Cardiac fibroblast (primary cell): ENCODE data around the gene PDIA5.

Experiments used
- DNase-seq, 2 donors: peaks; one replicate each; pipeline versions ENCODE4 v3.0.0 to v3.0.0-alpha.2; 2010; ENCODE audit warnings: low read depth in 2 of 2
- H3K4me3 ChIP-seq, 2 donors: replicated peaks in 1 of 2; 1 replicate in 1 of 2; 2 replicates in 1 of 2; pipeline ENCODE4 v1.5.1; 2011; ENCODE audit warnings: low read depth in 2 of 2, low read length in 2 of 2, mild to moderate bottlenecking in 2 of 2, moderate library complexity in 1 of 2
- CTCF ChIP-seq: IDR thresholded peaks from one replicate; pipeline ENCODE4 v1.5.1; 2011; ENCODE audit warnings: low read depth, mild to moderate bottlenecking, low read length, inconsistent platforms

The PDIA5 gene

DNA sequence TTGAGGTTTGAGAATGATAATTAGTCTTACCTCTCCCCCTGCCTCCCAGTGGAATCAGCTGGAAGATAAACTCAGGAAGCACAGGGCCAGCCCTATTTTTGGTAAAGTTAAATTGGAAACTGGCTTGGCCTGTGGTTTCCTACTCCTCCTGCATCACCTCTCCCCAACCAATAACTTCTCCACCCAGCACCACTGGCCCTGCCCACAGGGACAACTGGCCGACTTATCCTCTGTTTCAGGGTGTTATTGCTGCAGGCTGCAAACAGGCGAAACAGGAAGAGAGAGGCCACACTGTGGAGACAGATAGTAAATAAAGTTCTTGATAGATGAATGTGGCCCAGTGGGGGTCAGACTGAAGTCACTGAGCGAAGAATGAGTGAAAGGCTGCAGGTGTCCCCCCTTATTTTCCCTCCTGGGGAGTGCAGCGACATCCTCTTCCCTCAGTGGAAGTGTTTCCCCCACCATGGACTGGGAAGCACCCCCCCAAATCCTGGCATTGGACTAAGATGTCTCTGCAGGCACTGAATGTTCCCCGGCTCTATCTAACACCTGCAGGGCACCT is 47.1 kb downstream of the PDIA5 start:
- no peak for DNase-seq
- H3K4me3 ChIP-seq = no peak overlapping the region
- TF ChIP-seq CTCF = no peak

DNA sequence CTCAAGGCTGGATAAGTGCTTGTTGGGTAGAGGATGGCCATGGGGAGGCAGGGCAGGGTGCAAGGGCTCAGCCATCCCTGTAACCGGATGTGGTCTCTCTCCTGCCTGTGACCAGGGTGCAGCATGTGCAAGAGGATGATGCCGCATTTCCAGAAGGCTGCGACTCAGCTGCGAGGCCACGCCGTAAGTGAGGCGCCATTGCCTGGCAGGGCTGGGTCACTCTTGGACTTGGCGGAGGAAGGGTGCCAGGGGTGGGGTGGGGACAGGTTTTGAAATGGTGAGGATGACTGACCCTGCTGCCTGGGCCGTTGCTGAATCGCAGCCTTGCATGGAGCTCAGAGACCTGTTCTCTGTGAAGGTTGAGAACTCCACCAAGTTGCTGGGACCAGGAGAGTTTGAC is 49.3 kb downstream of the PDIA5 start:
- no peak overlapping the region for H3K4me3 ChIP-seq
- DNase-seq = no peak
- TF ChIP-seq CTCF = no peak

- no peak overlapping the region for H3K4me3 ChIP-seq
- no peak for DNase-seq
- TF ChIP-seq CTCF = no peak
Observed at GRCh38 chr3:123119388-123119787, 52.6 kb downstream of the PDIA5 start.

DNA sequence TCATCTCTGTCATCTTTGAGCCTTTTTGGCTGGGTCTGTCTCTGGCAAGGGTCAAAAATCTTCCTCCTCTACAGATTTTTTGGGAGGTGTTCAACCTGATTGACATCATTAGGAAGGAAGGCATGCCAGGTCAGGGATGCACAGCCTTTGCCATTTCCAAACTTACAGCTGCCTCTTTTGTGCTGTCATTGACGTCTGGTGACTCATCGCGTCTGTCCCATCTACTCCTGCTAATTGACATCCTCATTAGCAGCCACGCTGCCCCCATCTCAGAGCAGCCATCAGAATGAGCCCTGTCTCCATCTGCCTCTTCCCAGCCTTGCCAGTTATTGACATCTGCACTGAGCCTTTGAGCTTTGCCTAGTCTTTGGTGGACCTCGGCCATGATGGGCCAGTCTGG is 53.0 kb downstream of the PDIA5 start:
- DNase-seq = no peak
- TF ChIP-seq CTCF = no peak
- no peak overlapping the region for H3K4me3 ChIP-seq

DNA sequence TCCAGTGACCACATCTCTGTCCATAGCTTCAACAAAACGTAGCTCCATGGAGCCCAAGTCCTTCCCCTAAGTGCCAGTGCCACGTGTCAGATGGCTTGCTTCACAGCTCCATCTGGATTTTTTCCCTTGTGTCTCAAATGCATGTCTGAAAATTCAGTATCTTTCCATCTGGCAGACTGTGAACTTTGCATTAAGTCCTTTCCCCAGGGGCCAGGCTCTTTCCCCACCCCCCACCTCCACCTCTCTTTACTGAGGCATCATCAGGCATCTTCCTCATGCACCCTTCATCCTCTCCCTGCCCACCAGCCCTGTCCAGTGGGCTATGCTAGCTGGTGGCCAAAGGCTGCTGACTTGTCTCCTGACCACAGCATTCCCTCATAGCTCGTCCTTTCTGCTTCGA is 53.7 kb downstream of the PDIA5 start:
- DNase-seq = no peak
- TF ChIP-seq CTCF = no peak
- no peak overlapping the region for H3K4me3 ChIP-seq

- DNase-seq = no peak
Observed at GRCh38 chr3:123122057-123122456, 55.2 kb downstream of the PDIA5 start.

More at GRCh38 chr3:123122057-123122456, 55.2 kb downstream of the PDIA5 start:
- no peak for TF ChIP-seq CTCF
- H3K4me3 ChIP-seq = no peak overlapping the region
